Epidermal melanocyte (primary cell): Measurements from ENCODE around the gene AARS2.

ENCODE experiments used
- DNase-seq: peaks from one replicate; pipeline ENCODE4 v3.0.0; 2011; ENCODE audit warnings: low spot score; ENCODE audit not compliant: insufficient read length

Gene AARS2

DNA sequence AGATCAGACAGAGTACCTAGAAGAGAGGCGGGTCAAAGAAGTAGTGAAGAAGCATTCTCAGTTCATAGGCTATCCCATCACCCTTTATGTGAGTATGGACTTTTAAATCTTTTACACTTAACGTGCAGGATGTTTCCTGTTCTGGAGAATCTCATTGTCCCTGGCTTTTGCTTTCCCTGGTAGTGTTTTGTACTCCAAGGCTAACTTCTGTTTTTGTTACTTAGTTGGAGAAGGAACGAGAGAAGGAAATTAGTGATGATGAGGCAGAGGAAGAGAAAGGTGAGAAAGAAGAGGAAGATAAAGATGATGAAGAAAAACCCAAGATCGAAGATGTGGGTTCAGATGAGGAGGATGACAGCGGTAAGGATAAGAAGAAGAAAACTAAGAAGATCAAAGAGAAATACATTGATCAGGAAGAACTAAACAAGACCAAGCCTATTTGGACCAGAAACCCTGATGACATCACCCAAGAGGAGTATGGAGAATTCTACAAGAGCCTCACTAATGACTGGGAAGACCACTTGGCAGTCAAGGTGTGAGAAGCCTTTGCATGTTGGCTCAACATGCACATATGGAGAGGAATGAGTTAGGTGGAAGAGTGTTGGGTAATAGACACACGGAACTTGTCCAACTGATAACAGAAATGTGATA, 63.0 kb downstream of the AARS2 start:
- DNase-seq: no peak
